ENCODE data around the gene PLCXD1.

GRCh38 chrX:331151-331824 is 50.1 kb downstream of the PLCXD1 start:
- TF ChIP-seq PKNOX1 (IDR thresholded peaks at IDR 0.05) = no peak
- no peak for TF ChIP-seq ZNF384 (IDR thresholded peaks at IDR 0.05)
- TF ChIP-seq SUZ12 (IDR thresholded peaks at IDR 0.05) = no peak
- no peak for TF ChIP-seq TARDBP (IDR thresholded peaks at IDR 0.05)
